PC-9 (cell line): ENCODE data around the gene OR10X1. TPM values are rescaled to one million over a fixed set of nuclear protein-coding genes. Genes with fewer than 3 reads are reported as not detected.

ENCODE experiments used
- BruUV-seq: library from RNA; stranded (reverse); fragments of 400-500 nt; replicated peaks from 2 replicates; lab custom pipeline; 2021; lab: Mats Ljungman, UMichigan
- CTCF ChIA-PET: fragments of 300-600 bp; sonication (Branson Sonifier 250); formaldehyde crosslinking; loops from one replicate; lab custom pipeline; 2022; ENCODE audit warnings: antibody characterized with exemption; lab: Charles Lee
- POLR2A ChIA-PET: fragments of 300-600 bp; sonication (Branson Sonifier 250); formaldehyde crosslinking; loops from one replicate; lab custom pipeline; 2022; ENCODE audit warnings: antibody characterized with exemption; ENCODE audit not compliant: unreplicated experiment; lab: Charles Lee
- DNase-seq, 2 experiments: peaks; one replicate each; pipeline versions ENCODE4 v3.0.0 to v3.0.0-alpha.2; 2015 to 2022; ENCODE audit warnings: mixed read lengths in 1 of 2
- H2AFZ ChIP-seq: fragments of 200-600 bp; sonication (generic); 2 replicates; pipeline ENCODE4 v1.8.1; 2017; ENCODE audit warnings: antibody characterized with exemption
- H3F3A ChIP-seq: fragments of 200-600 bp; sonication (generic); 2 replicates; pipeline ENCODE4 v1.8.1; 2017; ENCODE audit warnings: antibody characterized with exemption, mild to moderate bottlenecking, low read depth; ENCODE audit not compliant: insufficient read depth
- H3K27ac ChIP-seq: fragments of 200-600 bp; sonication (generic); 2 replicates; pipeline ENCODE4 v1.6.1; 2016; ENCODE audit warnings: mixed run types
- H3K27me3 ChIP-seq: fragments of 200-600 bp; sonication (generic); 2 replicates; pipeline ENCODE4 v1.6.1; 2016; ENCODE audit warnings: low read depth, mixed run types; ENCODE audit not compliant: insufficient read depth
- H3K36me3 ChIP-seq: fragments of 200-600 bp; sonication (generic); 2 replicates; pipeline ENCODE4 v1.6.1; 2016; ENCODE audit warnings: low read depth, mixed run types
- H3K4me1 ChIP-seq: fragments of 200-600 bp; sonication (generic); replicated peaks from 2 replicates; pipeline ENCODE4 v1.6.1; 2016; ENCODE audit warnings: mixed run types; ENCODE audit not compliant: insufficient read depth
- H3K4me2 ChIP-seq: fragments of 200-600 bp; sonication (generic); 2 replicates; pipeline ENCODE4 v1.6.1; 2017; ENCODE audit warnings: mixed run types
- H3K4me3 ChIP-seq: fragments of 200-600 bp; sonication (generic); 2 replicates; pipeline ENCODE4 v1.6.1; 2016; ENCODE audit warnings: mixed run types
- H3K79me2 ChIP-seq: fragments of 200-600 bp; sonication (generic); 2 replicates; pipeline ENCODE4 v1.6.1; 2017; ENCODE audit warnings: low read depth, mixed run types
- H3K9me2 ChIP-seq: fragments of 200-600 bp; sonication (generic); 2 replicates; pipeline ENCODE4 v1.8.1; 2017; ENCODE audit warnings: mild to moderate bottlenecking; ENCODE audit not compliant: insufficient read depth
- H3K9me3 ChIP-seq: fragments of 200-600 bp; sonication (generic); 2 replicates; pipeline ENCODE4 v1.8.1; 2016; ENCODE audit warnings: low read depth; ENCODE audit not compliant: insufficient read depth
- H4K20me1 ChIP-seq: fragments of 200-600 bp; sonication (generic); 2 replicates; pipeline ENCODE4 v1.8.1; 2017; ENCODE audit not compliant: insufficient read depth
- EZH2 ChIP-seq: fragments of 200-600 bp; sonication (generic); IDR thresholded peaks from 2 replicates; pipeline ENCODE4 v1.8.0; 2017; ENCODE audit warnings: antibody characterized with exemption, low read depth
- intact Hi-C: fragments of 100-400 bp; cut with micrococcal nuclease; formaldehyde crosslinking; loops from one replicate; pipeline ENCODE4 v1.10.0; 2022; ENCODE audit not compliant: unreplicated experiment
- total RNA-seq: library from RNA; stranded (reverse); gene quantifications from 2 replicates; pipeline ENCODE4 v1.2.3, GENCODE V29; 2021
- TF ChIP-seq, protein P1 (sequence below): fragments of 200-600 bp; sonication (generic); conservative IDR thresholded peaks from 2 replicates; pipeline ENCODE4 v1.6.1; 2017; ENCODE audit warnings: mixed run types, antibody characterized with exemption, mild to moderate bottlenecking, moderate library complexity

Gene OR10X1
- total RNA-seq, 1 experiment from 2014 or later, result not detected

DNA sequence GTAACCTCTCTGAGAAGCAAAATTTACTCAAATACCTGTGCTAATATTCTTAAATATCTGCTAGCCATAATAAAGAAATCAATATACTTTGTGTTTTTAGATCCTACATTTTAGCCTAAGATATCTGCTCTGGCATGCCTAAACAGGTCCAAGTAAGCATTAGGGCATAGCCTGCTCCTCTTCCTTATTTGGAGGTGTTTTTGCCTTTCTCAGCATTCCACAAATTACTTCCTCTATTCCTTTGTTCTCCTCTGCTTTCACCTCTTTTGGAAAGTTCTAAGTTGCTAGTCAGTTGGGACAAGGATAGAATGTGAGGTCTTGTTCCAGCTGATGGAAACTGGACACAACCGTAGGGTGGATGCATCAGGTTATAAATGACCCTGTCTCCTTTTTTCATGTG, 7.2 kb upstream of the OR10X1 start:
- Histone ChIP-seq H3K27me3 (no peaks in the 10 kb centered on the region), H3K79me2 (no peaks in the 10 kb centered on the region), H3F3A (no peaks in the 10 kb centered on the region), H3K27ac (no peak overlapping the region), H3K4me3 (no peak overlapping the region), H3K36me3 (no peaks in the 10 kb centered on the region), H4K20me1 (no peaks in the 10 kb centered on the region), H3K4me2 (no peak overlapping the region), H3K9me3 (no peaks in the 10 kb centered on the region), H3K4me1 (no peaks in the 10 kb centered on the region), H2AFZ (no peak overlapping the region), H3K9me2 (no peaks in the 10 kb centered on the region; the same call in 1 of the 2 replicates)
- intact Hi-C loops, result no loop called here
- TF ChIP-seq, protein P1, sequence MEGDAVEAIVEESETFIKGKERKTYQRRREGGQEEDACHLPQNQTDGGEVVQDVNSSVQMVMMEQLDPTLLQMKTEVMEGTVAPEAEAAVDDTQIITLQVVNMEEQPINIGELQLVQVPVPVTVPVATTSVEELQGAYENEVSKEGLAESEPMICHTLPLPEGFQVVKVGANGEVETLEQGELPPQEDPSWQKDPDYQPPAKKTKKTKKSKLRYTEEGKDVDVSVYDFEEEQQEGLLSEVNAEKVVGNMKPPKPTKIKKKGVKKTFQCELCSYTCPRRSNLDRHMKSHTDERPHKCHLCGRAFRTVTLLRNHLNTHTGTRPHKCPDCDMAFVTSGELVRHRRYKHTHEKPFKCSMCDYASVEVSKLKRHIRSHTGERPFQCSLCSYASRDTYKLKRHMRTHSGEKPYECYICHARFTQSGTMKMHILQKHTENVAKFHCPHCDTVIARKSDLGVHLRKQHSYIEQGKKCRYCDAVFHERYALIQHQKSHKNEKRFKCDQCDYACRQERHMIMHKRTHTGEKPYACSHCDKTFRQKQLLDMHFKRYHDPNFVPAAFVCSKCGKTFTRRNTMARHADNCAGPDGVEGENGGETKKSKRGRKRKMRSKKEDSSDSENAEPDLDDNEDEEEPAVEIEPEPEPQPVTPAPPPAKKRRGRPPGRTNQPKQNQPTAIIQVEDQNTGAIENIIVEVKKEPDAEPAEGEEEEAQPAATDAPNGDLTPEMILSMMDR, result no peak
- TF ChIP-seq EZH2, result no peak
- no TSS peak for BruUV-seq
- no peak for DNase-seq
- CTCF ChIA-PET, result no interaction called here
- POLR2A ChIA-PET, result no interaction called here

DNA sequence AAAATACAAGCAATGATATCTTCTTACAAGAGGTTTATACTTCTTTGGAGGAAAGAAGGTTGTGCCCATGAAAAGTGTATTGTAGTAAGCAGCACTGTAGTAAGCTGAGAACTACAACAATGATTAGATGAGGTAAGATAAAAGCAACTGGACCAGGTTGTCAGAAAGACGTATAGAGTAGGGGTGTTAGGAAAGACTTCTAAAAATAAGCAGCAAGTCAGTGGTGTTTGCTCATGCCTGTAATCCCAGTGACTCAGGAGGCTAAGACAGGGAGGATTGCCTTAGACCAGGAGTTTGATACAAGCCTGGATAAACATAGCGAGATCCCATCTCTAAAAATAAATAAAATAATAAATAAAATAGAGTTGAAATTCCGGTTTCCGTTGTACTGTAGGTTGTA, 4.3 kb upstream of the OR10X1 start:
- Histone ChIP-seq H3K36me3 (no peaks in the 10 kb centered on the region), H4K20me1 (no peaks in the 10 kb centered on the region), H3K9me3 (no peaks in the 10 kb centered on the region), H3F3A (no peaks in the 10 kb centered on the region), H3K4me3 (no peak overlapping the region), H3K27ac (no peak overlapping the region), H3K79me2 (no peaks in the 10 kb centered on the region), H3K27me3 (no peaks in the 10 kb centered on the region), H2AFZ (no peak overlapping the region), H3K4me2 (no peak overlapping the region), H3K9me2 (no peaks in the 10 kb centered on the region; the same call in 1 of the 2 replicates), H3K4me1 (no peaks in the 10 kb centered on the region)
- BruUV-seq, result no TSS peak
- POLR2A ChIA-PET, result no interaction called here
- TF ChIP-seq EZH2, result no peak
- TF ChIP-seq, protein P1, result no peak
- intact Hi-C loops, result no loop called here
- DNase-seq, result no peak
- CTCF ChIA-PET, result no interaction called here

DNA sequence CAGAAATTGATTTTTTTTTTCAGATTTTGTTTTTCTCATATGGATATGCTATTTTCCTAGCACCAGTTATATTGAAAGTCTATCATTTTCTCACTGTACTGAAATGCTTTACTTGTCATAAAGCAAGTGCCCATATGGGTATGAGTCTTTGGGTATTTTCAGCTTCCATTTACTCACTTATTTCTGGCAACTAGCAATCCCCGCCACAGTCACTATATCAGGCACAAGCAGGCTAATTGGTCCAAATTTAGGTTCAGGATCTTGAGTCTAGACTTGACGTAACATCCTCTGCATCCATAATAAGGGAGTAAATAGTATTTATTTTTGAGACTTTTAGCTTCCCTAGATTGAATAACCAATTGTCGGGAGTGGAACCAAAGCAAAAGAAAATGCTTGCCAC, 2.1 kb downstream of the OR10X1 start:
- no peak overlapping the region for H3K27ac ChIP-seq
- no TSS peak for BruUV-seq
- H3K79me2 ChIP-seq, result no peaks in the 10 kb centered on the region
- no peaks in the 10 kb centered on the region for H3K9me2 ChIP-seq
- H4K20me1 ChIP-seq, result no peaks in the 10 kb centered on the region
- no peak overlapping the region for H2AFZ ChIP-seq
- POLR2A ChIA-PET, result no interaction called here
- intact Hi-C loops, result no loop called here
- CTCF ChIA-PET, result no interaction called here
- DNase-seq, result no peak
- H3K4me1 ChIP-seq, result no peaks in the 10 kb centered on the region
- H3K4me2 ChIP-seq, result no peak overlapping the region
- H3F3A ChIP-seq, result no peaks in the 10 kb centered on the region
- TF ChIP-seq EZH2, result no peak
- TF ChIP-seq, protein P1, result no peak
- H3K4me3 ChIP-seq, result no peak overlapping the region
- no peaks in the 10 kb centered on the region for H3K36me3 ChIP-seq
- H3K9me3 ChIP-seq, result no peaks in the 10 kb centered on the region
- H3K27me3 ChIP-seq, result 0 out of 2 replicates have a peak, but pooled peaks cover 8% of the 10 kb centered on the region
